A549 (cell line): ENCODE measurements around the gene TMEFF2.

Experiments
- BHLHE40 ChIP-seq: IDR thresholded peaks from 2 replicates; pipeline ENCODE4 v1.6.1; 2012; ENCODE audit warnings: low read depth, low read length, inconsistent platforms
- CBX2 ChIP-seq: fragments of 200-600 bp; sonication (generic); IDR thresholded peaks from 2 replicates; pipeline ENCODE4 v1.6.1; 2016; ENCODE audit warnings: low read depth, mild to moderate bottlenecking, borderline replicate concordance
- EP300 ChIP-seq, 2 experiments: fragments of >200 bp; sonication (Bioruptor Twin); formaldehyde crosslinking; IDR thresholded peaks; 2 replicates in 1 of 2; 3 replicates in 1 of 2; pipeline ENCODE4 v1.6.1; 2016 to 2017
- ESRRA ChIP-seq: fragments of 150-350 bp; IDR thresholded peaks from 2 replicates; pipeline ENCODE4 v1.6.1; 2014; ENCODE audit warnings: mild to moderate bottlenecking, low read length, borderline replicate concordance
- MAX ChIP-seq: IDR thresholded peaks from 2 replicates; pipeline ENCODE4 v1.6.1; 2012
- NFE2L2 ChIP-seq: fragments of 150-350 bp; conservative IDR thresholded peaks from 2 replicates; pipeline ENCODE4 v1.6.1; 2014; ENCODE audit warnings: low read length
- NR3C1 ChIP-seq: fragments of >200 bp; sonication (Bioruptor Twin); formaldehyde crosslinking; IDR thresholded peaks from 3 replicates; pipeline ENCODE4 v1.6.1; 2017
- POLR2A ChIP-seq: IDR thresholded peaks from 2 replicates; pipeline ENCODE4 v1.6.1; 2012; ENCODE audit warnings: mild to moderate bottlenecking, low read length
- REST ChIP-seq: fragments of 200-600 bp; sonication (generic); IDR thresholded peaks from 2 replicates; pipeline ENCODE4 v1.6.1; 2016; ENCODE audit warnings: antibody characterized with exemption, mild to moderate bottlenecking, moderate library complexity
- RFX5 ChIP-seq: fragments of 450-650 bp; IDR thresholded peaks from 2 replicates; pipeline ENCODE4 v1.7.1; 2014; ENCODE audit warnings: antibody characterized with exemption, mild to moderate bottlenecking, moderate library complexity
- SMC3 ChIP-seq: fragments of >200 bp; sonication (Bioruptor Twin); formaldehyde crosslinking; IDR thresholded peaks from 3 replicates; pipeline ENCODE4 v1.6.1; 2018; ENCODE audit warnings: inconsistent platforms
- TF ChIP-seq, protein P1 (sequence below): fragments of >200 bp; sonication (Bioruptor Twin); formaldehyde crosslinking; IDR thresholded peaks from 3 replicates; pipeline ENCODE4 v1.5.1; 2016

DNA sequence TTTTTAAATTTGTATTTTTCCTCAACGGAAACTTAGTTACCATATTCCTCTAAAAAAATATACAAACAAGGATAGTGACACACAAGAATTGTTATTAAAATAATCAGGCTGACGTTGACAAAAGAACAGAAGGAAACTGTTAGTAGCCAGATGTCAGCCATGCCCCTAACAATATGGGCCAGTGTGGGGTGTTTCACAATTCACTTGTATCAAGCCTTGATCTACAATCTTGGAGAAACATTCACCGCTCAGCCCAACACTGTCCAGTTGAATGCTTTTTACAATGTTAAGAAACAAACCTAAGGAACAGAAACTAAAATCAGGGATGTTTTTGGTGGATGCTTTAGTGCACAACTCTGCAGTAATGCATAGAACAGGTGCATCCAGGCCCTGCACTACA lies 44.6 kb downstream of the TMEFF2 start:
- TF ChIP-seq, protein P1, sequence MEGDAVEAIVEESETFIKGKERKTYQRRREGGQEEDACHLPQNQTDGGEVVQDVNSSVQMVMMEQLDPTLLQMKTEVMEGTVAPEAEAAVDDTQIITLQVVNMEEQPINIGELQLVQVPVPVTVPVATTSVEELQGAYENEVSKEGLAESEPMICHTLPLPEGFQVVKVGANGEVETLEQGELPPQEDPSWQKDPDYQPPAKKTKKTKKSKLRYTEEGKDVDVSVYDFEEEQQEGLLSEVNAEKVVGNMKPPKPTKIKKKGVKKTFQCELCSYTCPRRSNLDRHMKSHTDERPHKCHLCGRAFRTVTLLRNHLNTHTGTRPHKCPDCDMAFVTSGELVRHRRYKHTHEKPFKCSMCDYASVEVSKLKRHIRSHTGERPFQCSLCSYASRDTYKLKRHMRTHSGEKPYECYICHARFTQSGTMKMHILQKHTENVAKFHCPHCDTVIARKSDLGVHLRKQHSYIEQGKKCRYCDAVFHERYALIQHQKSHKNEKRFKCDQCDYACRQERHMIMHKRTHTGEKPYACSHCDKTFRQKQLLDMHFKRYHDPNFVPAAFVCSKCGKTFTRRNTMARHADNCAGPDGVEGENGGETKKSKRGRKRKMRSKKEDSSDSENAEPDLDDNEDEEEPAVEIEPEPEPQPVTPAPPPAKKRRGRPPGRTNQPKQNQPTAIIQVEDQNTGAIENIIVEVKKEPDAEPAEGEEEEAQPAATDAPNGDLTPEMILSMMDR: no peak
- TF ChIP-seq POLR2A: no peak
- no peak for TF ChIP-seq REST
- no peak for TF ChIP-seq CBX2
- TF ChIP-seq EP300 (IDR thresholded peaks at IDR 0.05): no peak
- no peak for TF ChIP-seq RFX5
- no peak for TF ChIP-seq NR3C1
- no peak for TF ChIP-seq SMC3
- TF ChIP-seq BHLHE40: no peak
- TF ChIP-seq NFE2L2: no peak
- no peak for TF ChIP-seq ESRRA
- no peak for TF ChIP-seq MAX
